ENCODE results near the gene PCDHB5.
"Not testable (repeated sequence)": the region's sequence is repeated elsewhere in the genome, so short reads cannot be mapped to it uniquely, and the experiment has no call there.

Gene PCDHB5

DNA sequence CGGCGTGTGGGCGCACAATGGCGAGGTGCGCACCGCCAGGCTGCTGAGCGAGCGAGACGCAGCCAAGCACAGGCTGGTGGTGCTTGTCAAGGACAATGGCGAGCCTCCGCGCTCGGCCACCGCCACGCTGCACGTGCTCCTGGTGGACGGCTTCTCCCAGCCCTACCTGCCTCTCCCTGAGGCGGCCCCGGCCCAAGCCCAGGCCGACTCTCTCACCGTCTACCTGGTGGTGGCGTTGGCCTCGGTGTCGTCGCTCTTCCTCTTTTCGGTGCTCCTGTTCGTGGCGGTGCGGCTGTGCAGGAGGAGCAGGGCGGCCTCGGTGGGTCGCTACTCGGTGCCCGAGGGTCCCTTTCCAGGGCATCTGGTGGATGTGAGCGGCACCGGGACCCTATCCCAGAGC is 17.1 kb downstream of the PCDHB5 start:
- not testable (repeated sequence) for DNase-seq (ENCODE audit: low spot score)

DNA sequence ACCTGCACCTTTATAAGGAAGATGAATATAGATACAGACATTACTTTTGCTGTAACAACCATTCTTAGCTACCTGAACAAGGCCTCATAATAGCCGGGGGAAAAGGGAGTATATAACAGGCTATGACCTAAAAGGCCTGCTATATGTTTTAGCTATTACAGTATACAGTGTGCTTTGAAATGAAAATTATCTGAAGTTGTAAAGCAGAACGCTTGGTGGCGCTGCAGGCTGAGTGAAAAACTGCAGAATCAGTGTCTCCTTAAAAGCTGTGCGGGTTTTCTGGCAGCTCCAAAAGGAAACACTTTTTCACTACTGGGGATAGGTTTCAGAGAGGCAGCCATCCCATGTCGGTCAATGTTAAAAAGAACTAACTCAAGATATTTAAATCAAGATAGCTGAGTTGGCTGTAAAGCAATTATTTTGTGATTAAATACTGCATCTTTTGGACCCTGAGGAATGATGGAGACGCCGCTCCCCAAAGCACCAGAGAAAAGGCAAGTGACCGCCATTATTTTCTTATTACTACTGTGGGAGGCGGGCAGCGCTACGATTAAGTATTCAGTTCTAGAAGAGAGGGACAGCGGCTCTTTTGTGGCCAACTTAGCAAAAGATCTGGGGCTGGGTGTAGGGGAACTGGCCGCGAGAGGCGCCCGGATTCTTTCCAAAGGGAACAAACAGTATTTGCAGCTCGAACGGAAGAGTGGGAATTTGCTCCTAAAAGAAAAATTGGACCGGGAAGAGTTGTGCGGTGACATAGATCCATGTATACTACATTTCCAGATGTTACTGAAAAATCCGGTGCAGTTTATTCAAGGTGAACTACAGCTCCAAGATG is 20.8 kb downstream of the PCDHB5 start:
- peak; percentile 59 for DNase-seq (ENCODE audit: low spot score)

DNA sequence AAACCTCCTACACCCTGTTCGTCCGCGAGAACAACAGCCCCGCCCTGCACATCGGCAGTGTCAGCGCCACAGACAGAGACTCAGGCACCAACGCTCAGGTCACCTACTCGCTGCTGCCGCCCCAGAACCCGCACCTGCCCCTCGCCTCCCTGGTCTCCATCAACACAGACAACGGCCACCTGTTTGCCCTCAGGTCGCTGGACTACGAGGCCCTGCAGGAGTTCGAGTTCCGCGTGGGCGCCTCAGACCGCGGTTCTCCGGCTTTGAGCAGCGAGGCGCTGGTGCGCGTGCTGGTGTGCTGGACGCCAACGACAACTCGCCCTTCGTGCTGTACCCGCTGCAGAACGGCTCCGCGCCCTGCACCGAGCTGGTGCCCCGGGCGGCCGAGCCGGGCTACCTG is 22.4 kb downstream of the PCDHB5 start:
- DNase-seq (ENCODE audit: low spot score), result not testable (repeated sequence)

DNA sequence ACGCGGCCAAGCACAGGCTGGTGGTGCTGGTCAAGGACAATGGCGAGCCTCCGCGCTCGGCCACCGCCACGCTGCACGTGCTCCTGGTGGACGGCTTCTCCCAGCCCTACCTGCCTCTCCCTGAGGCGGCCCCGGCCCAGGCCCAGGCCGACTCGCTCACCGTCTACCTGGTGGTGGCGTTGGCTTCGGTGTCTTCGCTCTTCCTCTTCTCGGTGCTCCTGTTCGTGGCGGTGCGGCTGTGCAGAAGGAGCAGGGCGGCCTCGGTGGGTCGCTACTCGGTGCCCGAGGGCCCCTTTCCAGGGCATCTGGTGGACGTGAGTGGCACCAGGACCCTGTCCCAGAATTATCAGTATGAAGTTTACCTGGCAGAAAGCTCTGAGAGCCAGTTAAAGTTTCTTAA is 22.9 kb downstream of the PCDHB5 start:
- DNase-seq (ENCODE audit: low spot score), result not testable (repeated sequence)

DNA sequence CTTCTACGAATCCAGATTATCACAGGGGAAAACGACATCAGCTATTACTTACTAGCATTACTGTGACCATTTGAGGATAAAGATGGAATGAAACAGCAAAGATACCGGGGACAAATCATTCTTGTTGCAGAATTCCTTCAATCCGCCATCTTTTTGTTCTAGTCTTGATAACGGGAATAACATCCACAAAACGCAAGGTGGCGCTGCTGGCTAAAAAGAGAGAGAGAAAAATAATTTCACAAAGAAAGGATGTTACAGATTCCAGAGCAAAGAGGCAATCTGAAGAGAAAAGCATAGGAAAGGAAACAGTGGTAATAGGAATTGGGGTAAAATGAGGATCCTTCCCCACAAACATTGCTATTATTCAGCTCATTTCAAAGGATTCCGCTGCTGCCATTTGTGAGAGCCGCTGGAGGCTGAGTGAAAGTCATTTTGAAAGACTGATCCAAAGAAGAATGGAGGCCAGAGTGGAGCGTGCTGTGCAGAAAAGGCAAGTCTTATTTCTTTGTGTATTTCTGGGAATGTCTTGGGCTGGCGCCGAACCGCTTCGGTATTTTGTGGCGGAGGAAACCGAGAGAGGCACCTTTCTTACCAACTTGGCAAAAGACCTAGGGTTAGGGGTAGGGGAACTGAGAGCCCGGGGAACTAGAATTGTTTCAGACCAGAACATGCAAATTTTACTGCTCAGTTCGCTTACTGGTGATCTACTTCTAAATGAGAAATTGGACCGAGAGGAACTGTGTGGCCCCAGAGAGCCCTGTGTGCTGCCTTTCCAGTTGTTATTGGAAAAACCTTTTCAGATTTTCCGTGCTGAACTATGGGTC is 37.6 kb downstream of the PCDHB5 start, which contains the start of gene PCDHB7:
Gene PCDHB7 (plus strand): TSS at position 264 of the 824 bp plus-strand sequence. CDS start 192 bp downstream, at position 456.
- DNase-seq (ENCODE audit: low spot score), result peak; percentile 36

DNA sequence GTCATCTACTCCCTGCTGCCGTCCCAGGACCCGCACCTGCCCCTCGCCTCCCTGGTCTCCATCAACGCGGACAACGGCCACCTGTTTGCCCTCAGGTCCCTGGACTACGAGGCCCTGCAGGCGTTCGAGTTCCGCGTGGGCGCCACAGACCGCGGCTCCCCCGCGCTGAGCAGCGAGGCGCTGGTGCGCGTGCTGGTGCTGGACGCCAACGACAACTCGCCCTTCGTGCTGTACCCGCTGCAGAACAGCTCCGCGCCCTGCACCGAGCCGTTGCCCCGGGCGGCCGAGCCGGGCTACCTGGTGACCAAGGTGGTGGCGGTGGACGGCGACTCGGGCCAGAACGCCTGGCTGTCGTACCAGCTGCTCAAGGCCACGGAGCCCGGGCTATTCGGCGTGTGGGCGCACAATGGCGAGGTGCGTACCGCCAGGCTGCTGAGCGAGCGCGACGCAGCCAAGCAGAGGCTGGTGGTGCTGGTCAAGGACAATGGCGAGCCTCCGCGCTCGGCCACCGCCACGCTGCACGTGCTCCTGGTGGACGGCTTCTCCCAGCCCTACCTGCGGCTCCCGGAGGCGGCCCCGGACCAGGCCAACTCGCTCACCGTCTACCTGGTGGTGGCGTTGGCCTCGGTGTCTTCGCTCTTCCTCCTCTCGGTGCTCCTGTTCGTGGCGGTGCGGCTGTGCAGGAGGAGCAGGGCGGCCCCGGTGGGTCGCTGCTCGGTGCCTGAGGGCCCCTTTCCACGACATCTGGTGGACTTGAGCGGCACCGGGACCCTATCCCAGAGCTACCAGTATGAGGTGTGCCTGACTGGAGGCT is 39.5 kb downstream of the PCDHB5 start:
- not testable (repeated sequence) for DNase-seq (ENCODE audit: low spot score)

DNA sequence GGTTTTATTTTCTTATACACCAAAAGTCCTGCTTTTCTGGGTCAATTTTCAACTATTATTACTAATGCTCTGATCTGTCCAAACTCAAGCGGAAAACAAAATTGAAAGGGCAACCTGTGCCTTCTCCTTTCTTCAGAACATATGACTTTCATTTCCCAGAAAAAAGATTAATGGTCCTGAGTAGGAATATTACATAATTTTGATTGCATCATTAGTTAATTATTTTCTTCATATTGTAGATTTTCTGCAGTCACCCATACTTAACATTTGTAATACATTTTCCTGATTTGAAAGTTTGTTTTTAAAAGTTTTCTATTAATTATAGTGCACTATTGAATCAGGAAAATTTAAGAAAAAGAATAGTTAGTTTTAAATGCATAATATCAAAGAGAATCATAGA is 40.9 kb downstream of the PCDHB5 start:
- no peak for DNase-seq (ENCODE audit: low spot score)

DNA sequence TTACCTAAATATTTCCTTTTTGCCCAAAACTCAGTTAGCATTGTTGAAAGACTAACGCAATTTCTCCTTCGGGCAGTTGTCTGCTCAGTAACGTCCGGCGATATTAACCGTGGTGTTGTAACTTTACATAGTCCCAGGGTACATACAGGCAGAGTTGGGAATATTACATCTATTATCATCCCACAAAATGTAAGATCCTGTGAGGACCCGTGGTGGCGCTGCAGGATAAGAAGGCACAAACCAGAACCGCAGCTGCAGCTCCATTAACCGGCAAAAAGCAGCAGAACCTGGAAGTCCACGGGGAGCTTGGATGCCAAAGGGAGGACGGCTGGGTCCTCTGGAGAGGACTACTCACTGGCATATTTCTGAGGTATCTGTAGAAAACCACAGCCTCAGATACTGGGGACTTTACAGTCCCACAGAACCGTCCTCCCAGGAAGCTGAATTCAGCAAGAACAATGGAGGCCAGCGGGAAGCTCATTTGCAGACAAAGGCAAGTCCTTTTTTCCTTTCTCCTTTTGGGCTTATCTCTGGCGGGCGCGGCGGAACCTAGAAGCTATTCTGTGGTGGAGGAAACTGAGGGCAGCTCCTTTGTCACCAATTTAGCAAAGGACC is 42.7 kb downstream of the PCDHB5 start, which contains the start of gene PCDHB8:
Gene PCDHB8 (plus strand): TSS at position 214 of the 615 bp plus-strand sequence. CDS start 245 bp downstream, at position 459.
- DNase-seq (ENCODE audit: low spot score), result peak; percentile 91

DNA sequence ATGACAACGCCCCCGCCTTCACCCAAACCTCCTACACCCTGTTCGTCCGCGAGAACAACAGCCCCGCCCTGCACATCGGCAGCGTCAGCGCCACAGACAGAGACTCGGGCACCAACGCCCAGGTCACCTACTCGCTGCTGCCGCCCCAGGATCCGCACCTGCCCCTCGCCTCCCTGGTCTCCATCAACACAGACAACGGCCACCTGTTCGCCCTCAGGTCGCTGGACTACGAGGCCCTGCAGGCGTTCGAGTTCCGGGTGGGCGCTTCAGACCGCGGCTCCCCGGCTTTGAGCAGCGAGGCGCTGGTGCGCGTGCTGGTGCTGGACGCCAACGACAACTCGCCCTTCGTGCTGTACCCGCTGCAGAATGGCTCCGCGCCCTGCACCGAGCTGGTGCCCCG is 44.4 kb downstream of the PCDHB5 start:
- not testable (repeated sequence) for DNase-seq (ENCODE audit: low spot score)

DNA sequence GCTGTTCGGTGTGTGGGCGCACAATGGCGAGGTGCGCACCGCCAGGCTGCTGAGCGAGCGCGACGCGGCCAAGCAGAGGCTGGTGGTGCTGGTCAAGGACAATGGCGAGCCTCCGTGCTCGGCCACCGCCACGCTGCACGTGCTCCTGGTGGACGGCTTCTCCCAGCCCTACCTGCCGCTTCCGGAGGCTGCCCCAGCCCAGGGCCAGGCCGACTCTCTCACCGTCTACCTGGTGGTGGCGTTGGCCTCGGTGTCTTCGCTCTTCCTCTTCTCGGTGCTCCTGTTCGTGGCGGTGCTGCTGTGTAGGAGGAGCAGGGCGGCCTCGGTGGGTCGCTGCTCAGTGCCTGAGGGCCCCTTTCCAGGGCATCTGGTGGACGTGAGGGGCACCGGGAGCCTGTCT is 44.9 kb downstream of the PCDHB5 start:
- not testable (repeated sequence) for DNase-seq (ENCODE audit: low spot score)

DNA sequence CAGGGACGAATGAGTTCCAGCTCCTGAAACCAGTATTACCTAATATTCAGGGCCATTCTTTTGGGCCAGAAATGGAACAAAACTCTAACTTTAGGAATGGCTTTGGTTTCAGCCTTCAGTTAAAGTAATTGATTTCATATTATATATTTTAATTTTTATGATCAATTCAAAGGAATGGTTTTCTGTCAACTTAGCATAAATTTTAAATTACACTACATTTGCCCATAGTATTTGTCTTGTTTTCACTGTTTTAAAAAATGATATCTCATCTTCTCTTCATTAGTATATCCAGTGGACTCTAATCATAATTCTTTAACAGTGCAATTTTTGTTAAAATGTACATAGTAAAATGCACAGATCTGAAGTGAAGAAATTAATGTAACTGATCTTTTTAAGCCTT is 45.3 kb downstream of the PCDHB5 start:
- DNase-seq (ENCODE audit: low spot score), result no peak

DNA sequence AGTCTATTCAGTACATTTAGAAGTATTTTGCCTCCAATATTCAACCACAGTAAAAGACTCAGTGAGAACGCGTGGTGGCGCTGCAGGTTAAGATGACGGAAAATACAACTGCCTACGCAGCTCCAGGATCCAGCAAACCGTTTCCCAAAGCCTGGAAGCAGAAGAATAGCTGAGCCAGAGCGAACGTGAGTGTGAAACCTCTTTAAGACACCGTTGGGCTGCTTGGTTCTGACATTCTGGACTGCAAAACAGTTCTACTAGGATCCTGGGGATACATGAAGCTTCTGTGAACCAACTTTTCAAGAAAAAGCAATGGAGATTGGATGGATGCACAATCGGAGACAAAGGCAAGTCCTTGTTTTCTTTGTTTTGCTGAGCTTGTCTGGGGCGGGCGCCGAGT is 47.2 kb downstream of the PCDHB5 start, which contains the start of gene PCDHB16:
Gene PCDHB16 (plus strand): TSS at position 140 of the 400 bp plus-strand sequence. CDS start 173 bp downstream, at position 313.
- no peak for DNase-seq (ENCODE audit: low spot score)

DNA sequence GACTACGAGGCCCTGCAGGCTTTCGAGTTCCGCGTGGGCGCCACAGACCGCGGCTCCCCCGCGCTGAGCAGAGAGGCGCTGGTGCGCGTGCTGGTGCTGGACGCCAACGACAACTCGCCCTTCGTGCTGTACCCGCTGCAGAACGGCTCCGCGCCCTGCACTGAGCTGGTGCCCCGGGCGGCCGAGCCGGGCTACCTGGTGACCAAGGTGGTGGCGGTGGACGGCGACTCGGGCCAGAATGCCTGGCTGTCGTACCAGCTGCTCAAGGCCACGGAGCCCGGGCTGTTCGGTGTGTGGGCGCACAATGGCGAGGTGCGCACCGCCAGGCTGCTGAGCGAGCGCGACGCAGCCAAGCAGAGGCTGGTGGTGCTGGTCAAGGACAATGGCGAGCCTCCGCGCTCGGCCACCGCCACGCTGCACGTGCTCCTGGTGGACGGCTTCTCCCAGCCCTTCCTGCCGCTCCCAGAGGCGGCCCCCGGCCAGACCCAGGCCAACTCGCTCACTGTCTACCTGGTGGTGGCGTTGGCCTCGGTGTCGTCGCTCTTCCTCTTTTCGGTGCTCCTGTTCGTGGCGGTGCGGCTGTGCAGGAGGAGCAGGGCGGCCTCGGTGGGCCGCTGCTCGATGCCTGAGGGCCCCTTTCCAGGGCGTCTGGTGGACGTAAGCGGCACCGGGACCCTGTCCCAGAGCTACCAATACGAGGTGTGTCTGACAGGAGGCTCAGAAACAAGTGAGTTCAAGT is 49.3 kb downstream of the PCDHB5 start:
- not testable (repeated sequence) for DNase-seq (ENCODE audit: low spot score)

DNA sequence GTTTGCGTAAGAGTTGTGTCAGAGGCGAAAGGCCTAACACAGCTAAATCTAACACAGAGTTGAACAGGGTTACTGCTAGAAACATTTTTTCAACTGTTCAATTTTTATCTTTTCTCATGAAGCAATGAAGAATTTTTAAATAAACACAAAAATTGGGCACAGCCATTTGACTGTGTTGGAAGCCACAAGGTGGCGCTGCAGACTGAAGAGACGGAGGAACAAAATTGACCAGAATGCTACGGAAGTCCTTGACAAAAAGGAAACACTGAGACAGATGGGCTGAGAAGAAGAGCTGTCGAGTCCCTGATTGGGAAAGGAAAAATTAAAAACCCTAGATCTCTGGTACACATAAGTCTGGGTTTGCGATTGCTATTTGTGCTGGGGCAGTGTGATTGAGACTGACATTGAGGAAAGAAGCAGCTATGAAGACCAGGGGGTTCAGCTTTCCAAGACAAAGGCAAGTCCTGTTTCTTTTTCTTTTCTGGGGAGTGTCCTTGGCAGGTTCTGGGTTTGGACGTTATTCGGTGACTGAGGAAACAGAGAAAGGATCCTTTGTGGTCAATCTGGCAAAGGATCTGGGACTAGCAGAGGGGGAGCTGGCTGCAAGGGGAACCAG is 52.0 kb downstream of the PCDHB5 start, which contains the start of gene PCDHB9:
Gene PCDHB9 (plus strand): TSS at position 265 of the 616 bp plus-strand sequence. CDS start 158 bp downstream, at position 423.
- DNase-seq (ENCODE audit: low spot score), result peak; percentile 45
